HCT116 (cell line): ENCODE results near the gene THOC2. TPM values are rescaled to one million over a fixed set of nuclear protein-coding genes. Genes with fewer than 3 reads are reported as not detected.

ENCODE experiments used
- ATAC-seq: fragments of 200-7000 bp; cut with Tn5 transposase; 2 replicates; pipeline ENCODE4 v1.9.1; 2020; ENCODE audit warnings: mild to moderate bottlenecking, moderate library complexity
- BruUV-seq: library from RNA; stranded (reverse); fragments of 400-500 nt; replicated peaks from 2 replicates; lab custom pipeline; 2021; lab: Mats Ljungman, UMichigan
- CTCF ChIA-PET: fragments of 300-600 bp; sonication (Branson Sonifier 250); formaldehyde crosslinking; loops from one replicate; lab custom pipeline; 2021; ENCODE audit warnings: antibody characterized with exemption; lab: Charles Lee
- POLR2A ChIA-PET: fragments of 300-600, 350-600 bp; sonication (Branson Sonifier 250); formaldehyde crosslinking; loops from one replicate; lab custom pipeline; 2021; ENCODE audit warnings: antibody characterized with exemption; lab: Charles Lee
- RAD21 ChIA-PET, 2 experiments: fragments of 300-600 bp; sonication (Branson Sonifier 250); formaldehyde crosslinking; loops; one replicate each; lab custom pipeline; 2023; ENCODE audit warnings: low total read pairs in 2 of 2; ENCODE audit not compliant: uncharacterized antibody in 2 of 2, unreplicated experiment in 2 of 2, low non-redundant PET in 1 of 2; lab: Charles Lee
- DNase-seq: peaks from one replicate; pipeline ENCODE4 v3.0.0-alpha.2; 2010; ENCODE audit warnings: low read depth, low spot score
- H2AFZ ChIP-seq: fragments of 200-600 bp; shearing (Covaris generic), sonication (generic); 2 replicates; pipeline ENCODE4 v1.6.1; 2017; ENCODE audit warnings: low read depth, mixed run types, mixed read lengths, antibody characterized with exemption, low read length; ENCODE audit not compliant: poor library complexity, severe bottlenecking
- H3K27ac ChIP-seq: 2 replicates; pipeline ENCODE4 v1.5.1; 2012; ENCODE audit warnings: low read depth, low read length
- H3K27me3 ChIP-seq: fragments of 200-600 bp; sonication (generic); 2 replicates; pipeline ENCODE4 v1.6.1; 2016; ENCODE audit warnings: mixed run types, low read length, mixed read lengths; ENCODE audit not compliant: insufficient read depth
- H3K36me3 ChIP-seq, 2 experiments: fragments of 200-500 bp in 1 of 2; fragments of 200-600 bp in 1 of 2; sonication (Bioruptor generic) in 1 of 2; sonication (generic) in 1 of 2; 2 replicates each; pipeline versions ENCODE4 v1.5.1 to v1.6.1; 2014 to 2016; ENCODE audit warnings: low read length in 2 of 2, inconsistent platforms in 1 of 2, mixed read lengths in 1 of 2, mixed run types in 1 of 2; ENCODE audit not compliant: insufficient read depth in 2 of 2, control insufficient read depth in 1 of 2
- H3K4me1 ChIP-seq, 2 experiments: fragments of 200-600 bp in 1 of 2; sonication (generic) in 1 of 2; 2 replicates each; pipeline versions ENCODE4 v1.5.1 to v1.6.1; 2012 to 2017; ENCODE audit warnings: low read length in 2 of 2, inconsistent platforms in 1 of 2, mild to moderate bottlenecking in 1 of 2, mixed read lengths in 1 of 2, mixed run types in 1 of 2, moderate library complexity in 1 of 2; ENCODE audit not compliant: insufficient read depth in 2 of 2, control insufficient read depth in 1 of 2
- H3K4me2 ChIP-seq: fragments of 200-600 bp; sonication (generic); 2 replicates; pipeline ENCODE4 v1.6.1; 2017; ENCODE audit warnings: mixed run types, low read length, mixed read lengths
- H3K4me3 ChIP-seq, 2 experiments: fragments of 200-600 bp in 1 of 2; sonication (generic) in 1 of 2; replicated peaks in 1 of 2; 2 replicates each; pipeline ENCODE4 v1.5.1; 2011 to 2016; ENCODE audit warnings: low read length in 2 of 2, control low read depth in 1 of 2, low read depth in 1 of 2, mild to moderate bottlenecking in 1 of 2, mixed read lengths in 1 of 2, mixed run types in 1 of 2
- H3K79me2 ChIP-seq: fragments of 200-600 bp; sonication (generic); 2 replicates; pipeline ENCODE4 v1.6.1; 2017; ENCODE audit warnings: mild to moderate bottlenecking, mixed run types, low read length, moderate library complexity, mixed read lengths; ENCODE audit not compliant: insufficient read depth
- H3K9ac ChIP-seq: fragments of 200-600 bp; sonication (generic); 2 replicates; pipeline ENCODE4 v1.6.1; 2016; ENCODE audit warnings: low read length, mixed read lengths
- H3K9me2 ChIP-seq: fragments of 200-600 bp; sonication (generic), shearing (Covaris generic); 2 replicates; pipeline ENCODE4 v1.6.1; 2017; ENCODE audit warnings: mixed run types, mild to moderate bottlenecking, moderate library complexity; ENCODE audit not compliant: insufficient read depth
- H3K9me3 ChIP-seq, 2 experiments: fragments of 200-500 bp in 1 of 2; fragments of 200-600 bp in 1 of 2; sonication (Bioruptor generic) in 1 of 2; sonication (generic) in 1 of 2; 2 replicates each; pipeline ENCODE4 v1.6.1; 2014 to 2017; ENCODE audit warnings: low read length in 2 of 2, mixed read lengths in 2 of 2, inconsistent platforms in 1 of 2, low read depth in 1 of 2, mild to moderate bottlenecking in 1 of 2, mixed run types in 1 of 2, moderate library complexity in 1 of 2; ENCODE audit not compliant: control insufficient read depth in 1 of 2, insufficient read depth in 1 of 2
- H4K20me1 ChIP-seq: fragments of 200-600 bp; sonication (generic), shearing (Covaris generic); 2 replicates; pipeline ENCODE4 v1.6.1; 2017; ENCODE audit warnings: mixed run types, mild to moderate bottlenecking, moderate library complexity; ENCODE audit not compliant: insufficient read depth
- ATF3 ChIP-seq: IDR thresholded peaks from 2 replicates; pipeline ENCODE4 v1.6.1; 2012
- CBX3 ChIP-seq: IDR thresholded peaks from 2 replicates; pipeline ENCODE4 v1.6.1; 2012; ENCODE audit warnings: low read depth
- EGR1 ChIP-seq: IDR thresholded peaks from 2 replicates; pipeline ENCODE4 v1.6.1; 2012; ENCODE audit warnings: low read depth
- ELF1 ChIP-seq: IDR thresholded peaks from 2 replicates; pipeline ENCODE4 v1.6.1; 2012; ENCODE audit warnings: low read depth, borderline replicate concordance
- EZH2 ChIP-seq: fragments of 200-600 bp; sonication (generic); IDR thresholded peaks from 2 replicates; pipeline ENCODE4 v1.6.1; 2017; ENCODE audit warnings: antibody characterized with exemption, mixed run types
- EZH2phosphoT487 ChIP-seq: fragments of 200-600 bp; IDR thresholded peaks from 2 replicates; pipeline ENCODE4 v1.6.1; 2018; ENCODE audit warnings: antibody characterized with exemption, borderline replicate concordance
- FOSL1 ChIP-seq: IDR thresholded peaks from 2 replicates; pipeline ENCODE4 v1.6.1; 2012; ENCODE audit warnings: low read depth
- JUND ChIP-seq: IDR thresholded peaks from 2 replicates; pipeline ENCODE4 v1.6.1; 2012
- MAX ChIP-seq: IDR thresholded peaks from 2 replicates; pipeline ENCODE4 v1.6.1; 2012
- POLR2AphosphoS5 ChIP-seq: IDR thresholded peaks from 2 replicates; pipeline ENCODE4 v1.6.1; 2011; ENCODE audit warnings: mild to moderate bottlenecking, low read depth, low read length, moderate library complexity
- RAD21 ChIP-seq: IDR thresholded peaks from 2 replicates; pipeline ENCODE4 v1.6.1; 2012; ENCODE audit warnings: low read depth, mild to moderate bottlenecking
- SIN3A ChIP-seq: IDR thresholded peaks from 2 replicates; pipeline ENCODE4 v1.6.1; 2012; ENCODE audit warnings: low read depth
- SP1 ChIP-seq: IDR thresholded peaks from 2 replicates; pipeline ENCODE4 v1.6.1; 2012; ENCODE audit warnings: low read depth
- SRF ChIP-seq: IDR thresholded peaks from 2 replicates; pipeline ENCODE4 v1.6.1; 2012; ENCODE audit warnings: low read depth
- TCF7L2 ChIP-seq: IDR thresholded peaks from 2 replicates; pipeline ENCODE4 v1.7.0; 2011; ENCODE audit warnings: borderline replicate concordance, inconsistent platforms; ENCODE audit not compliant: insufficient read depth, insufficient read length; ENCODE audit errors: extremely low read depth
- ZBTB33 ChIP-seq: IDR thresholded peaks from 2 replicates; pipeline ENCODE4 v1.6.1; 2011; ENCODE audit warnings: mild to moderate bottlenecking, low read length, moderate library complexity; ENCODE audit not compliant: insufficient replicate concordance; ENCODE audit errors: extremely low read depth
- ZFX ChIP-seq: fragments of 450-650 bp; IDR thresholded peaks from 2 replicates; pipeline ENCODE4 v1.6.1; 2017
- ZNF274 ChIP-seq: fragments of 200-500 bp; sonication (Bioruptor generic); IDR thresholded peaks from 2 replicates; pipeline ENCODE4 v1.6.1; 2014; ENCODE audit warnings: mild to moderate bottlenecking, low read depth, low read length, inconsistent platforms
- intact Hi-C: fragments of 100-400 bp; cut with micrococcal nuclease; formaldehyde crosslinking; loops from 2 replicates; pipeline ENCODE4 v1.10.0; 2022
- total RNA-seq: library from RNA; stranded (reverse); gene quantifications from one replicate; pipeline ENCODE4 v1.2.1, GENCODE V29; 2021; ENCODE audit not compliant: unreplicated experiment
- TF ChIP-seq, protein P1 (sequence below): IDR thresholded peaks from 2 replicates; pipeline ENCODE4 v1.6.1; 2012; ENCODE audit warnings: low read depth

THOC2 gene
- total RNA-seq, 1 experiment from 2014 or later, result 85.3 TPM

- no peak overlapping the region for H3K4me3 ChIP-seq
- H4K20me1 ChIP-seq, result no peaks in the 10 kb centered on the region
- H3K9ac ChIP-seq, result no peak overlapping the region
- no peak for DNase-seq
- H3K9me3 ChIP-seq, result no peaks in the 10 kb centered on the region
- POLR2A ChIA-PET, result no interaction called here
- TF ChIP-seq EGR1, result no peak
- no peak for TF ChIP-seq TCF7L2
- TF ChIP-seq POLR2AphosphoS5, result no peak
- no peak for TF ChIP-seq ZNF274
- no peak for TF ChIP-seq ZFX
- TF ChIP-seq SIN3A, result no peak
- no peak for TF ChIP-seq FOSL1
- no peak for TF ChIP-seq ZBTB33
- TF ChIP-seq SP1, result no peak
- no peak for TF ChIP-seq ATF3
- no peak for TF ChIP-seq EZH2
- TF ChIP-seq ELF1, result no peak
- no peak for TF ChIP-seq JUND
- TF ChIP-seq EZH2phosphoT487, result no peak
- no peak for TF ChIP-seq MAX
- no peak for TF ChIP-seq SRF
- TF ChIP-seq CBX3, result no peak
- TF ChIP-seq RAD21, result no peak
- TF ChIP-seq, protein P1, sequence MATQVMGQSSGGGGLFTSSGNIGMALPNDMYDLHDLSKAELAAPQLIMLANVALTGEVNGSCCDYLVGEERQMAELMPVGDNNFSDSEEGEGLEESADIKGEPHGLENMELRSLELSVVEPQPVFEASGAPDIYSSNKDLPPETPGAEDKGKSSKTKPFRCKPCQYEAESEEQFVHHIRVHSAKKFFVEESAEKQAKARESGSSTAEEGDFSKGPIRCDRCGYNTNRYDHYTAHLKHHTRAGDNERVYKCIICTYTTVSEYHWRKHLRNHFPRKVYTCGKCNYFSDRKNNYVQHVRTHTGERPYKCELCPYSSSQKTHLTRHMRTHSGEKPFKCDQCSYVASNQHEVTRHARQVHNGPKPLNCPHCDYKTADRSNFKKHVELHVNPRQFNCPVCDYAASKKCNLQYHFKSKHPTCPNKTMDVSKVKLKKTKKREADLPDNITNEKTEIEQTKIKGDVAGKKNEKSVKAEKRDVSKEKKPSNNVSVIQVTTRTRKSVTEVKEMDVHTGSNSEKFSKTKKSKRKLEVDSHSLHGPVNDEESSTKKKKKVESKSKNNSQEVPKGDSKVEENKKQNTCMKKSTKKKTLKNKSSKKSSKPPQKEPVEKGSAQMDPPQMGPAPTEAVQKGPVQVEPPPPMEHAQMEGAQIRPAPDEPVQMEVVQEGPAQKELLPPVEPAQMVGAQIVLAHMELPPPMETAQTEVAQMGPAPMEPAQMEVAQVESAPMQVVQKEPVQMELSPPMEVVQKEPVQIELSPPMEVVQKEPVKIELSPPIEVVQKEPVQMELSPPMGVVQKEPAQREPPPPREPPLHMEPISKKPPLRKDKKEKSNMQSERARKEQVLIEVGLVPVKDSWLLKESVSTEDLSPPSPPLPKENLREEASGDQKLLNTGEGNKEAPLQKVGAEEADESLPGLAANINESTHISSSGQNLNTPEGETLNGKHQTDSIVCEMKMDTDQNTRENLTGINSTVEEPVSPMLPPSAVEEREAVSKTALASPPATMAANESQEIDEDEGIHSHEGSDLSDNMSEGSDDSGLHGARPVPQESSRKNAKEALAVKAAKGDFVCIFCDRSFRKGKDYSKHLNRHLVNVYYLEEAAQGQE, result no peak
- TF ChIP-seq, all 23 proteins: peak for 0
- Histone ChIP-seq H2AFZ (no peak overlapping the region), H3K4me2 (no peak overlapping the region), H3K27ac (no peak overlapping the region), H3K27me3 (no peaks in the 10 kb centered on the region), H3K9me2 (no peaks in the 10 kb centered on the region), H3K4me1 (peaks cover 0 to 7% of the 10 kb centered on the region in 2 experiments; a peak in 2 of 4 replicates), H3K36me3 (no peaks in the 10 kb centered on the region), H3K79me2 (no peaks in the 10 kb centered on the region)
- no peak for ATAC-seq
- BruUV-seq, result no TSS peak
- intact Hi-C loops, result no loop called here
- ChIA-PET RAD21 (no interaction called here), CTCF (no interaction called here)
These were observed 7.7 kb upstream of the THOC2 start for GRCh38 chrX:123740536-123740935.
